ENCODE data around the gene UBE2H.

Gene UBE2H

GRCh38 chr7:129859183-129859582 lies 93.6 kb downstream of the UBE2H start:
- no peak overlapping the region for H3K27ac ChIP-seq (ENCODE audit: low read length, poor library complexity, severe bottlenecking)
- H3K36me3 ChIP-seq (ENCODE audit: control insufficient read depth in 1 of 2, insufficient read depth in 2 of 2, low read depth in 1 of 2, low read length in 2 of 2) = peaks cover 6 to 10% of the 10 kb centered on the region in 2 experiments
- no peak overlapping the region for H3K4me2 ChIP-seq (ENCODE audit: low read length, poor library complexity, severe bottlenecking)
- no peak overlapping the region for H3K4me3 ChIP-seq (ENCODE audit: insufficient read depth in 1 of 2, low read depth in 1 of 2, low read length in 2 of 2)
- no peak overlapping the region for H3K4ac ChIP-seq (ENCODE audit: low read depth in 1 of 2, low read length in 2 of 2)
- H3K9ac ChIP-seq (ENCODE audit: low read length) = peak overlapping the region; percentile 23
- H3K14ac ChIP-seq (ENCODE audit: low read length in 2 of 2) = no peak overlapping the region
- 100% methylated on average over 2 of the region's 2 CpGs for WGBS
- H3K9me3 ChIP-seq (ENCODE audit: control insufficient read depth, low read length) = no peaks in the 10 kb centered on the region
- no peak overlapping the region for H2BK15ac ChIP-seq (ENCODE audit: low read depth, poor library complexity, severe bottlenecking)
- H3K4me1 ChIP-seq (ENCODE audit: control insufficient read depth, insufficient read depth, low read depth, low read length) = peaks cover 15% of the 10 kb centered on the region
- H4K91ac ChIP-seq (ENCODE audit: low read length) = no peak overlapping the region
- no peak overlapping the region for H2BK120ac ChIP-seq (ENCODE audit: low read depth, low read length)
- H2BK12ac ChIP-seq (ENCODE audit: low read length in 2 of 2) = no peak overlapping the region
- H3K18ac ChIP-seq (ENCODE audit: low read depth in 1 of 2, low read length in 2 of 2) = no peak overlapping the region
- no peak overlapping the region for H2BK5ac ChIP-seq (ENCODE audit: low read depth, low read length, poor library complexity, severe bottlenecking)
- no peak overlapping the region for H2AFZ ChIP-seq (ENCODE audit: low read depth, low read length)
- peaks cover 1% of the 10 kb centered on the region for H3K79me1 ChIP-seq (replicated peaks; ENCODE audit: low read length, poor library complexity, severe bottlenecking)
- DNase-seq = no peak
- H2AK5ac ChIP-seq (ENCODE audit: low read length, severe bottlenecking) = no peak overlapping the region
- no peaks in the 10 kb centered on the region for H3K27me3 ChIP-seq (ENCODE audit: control insufficient read depth in 1 of 2, insufficient read depth in 1 of 2, low read length in 2 of 2)
- H4K8ac ChIP-seq (ENCODE audit: low read length) = no peak overlapping the region
- H3K23ac ChIP-seq (ENCODE audit: low read length in 2 of 2) = no peak overlapping the region

- Histone ChIP-seq H2BK15ac (ENCODE audit: low read depth, poor library complexity, severe bottlenecking) (no peak overlapping the region), H3K27me3 (ENCODE audit: control insufficient read depth in 1 of 2, insufficient read depth in 1 of 2, low read length in 2 of 2) (no peaks in the 10 kb centered on the region), H3K14ac (ENCODE audit: low read length in 2 of 2) (no peak overlapping the region), H3K9ac (ENCODE audit: low read length) (peak overlapping the region; percentile 23), H3K79me1 (replicated peaks; ENCODE audit: low read length, poor library complexity, severe bottlenecking) (peaks cover 1% of the 10 kb centered on the region), H2BK5ac (ENCODE audit: low read depth, low read length, poor library complexity, severe bottlenecking) (no peak overlapping the region), H4K91ac (ENCODE audit: low read length) (no peak overlapping the region), H2AFZ (ENCODE audit: low read depth, low read length) (no peak overlapping the region), H2BK120ac (ENCODE audit: low read depth, low read length) (no peak overlapping the region), H3K9me3 (ENCODE audit: control insufficient read depth, low read length) (no peaks in the 10 kb centered on the region), H3K4me1 (ENCODE audit: control insufficient read depth, insufficient read depth, low read depth, low read length) (peaks cover 10% of the 10 kb centered on the region), H3K4me2 (ENCODE audit: low read length, poor library complexity, severe bottlenecking) (no peak overlapping the region), H3K36me3 (ENCODE audit: control insufficient read depth in 1 of 2, insufficient read depth in 2 of 2, low read depth in 1 of 2, low read length in 2 of 2) (peaks cover 6 to 10% of the 10 kb centered on the region in 2 experiments), H3K27ac (ENCODE audit: low read length, poor library complexity, severe bottlenecking) (no peak overlapping the region), H3K4me3 (ENCODE audit: insufficient read depth in 1 of 2, low read depth in 1 of 2, low read length in 2 of 2) (no peak overlapping the region), H4K8ac (ENCODE audit: low read length) (no peak overlapping the region), H3K4ac (ENCODE audit: low read depth in 1 of 2, low read length in 2 of 2) (no peak overlapping the region), H3K18ac (ENCODE audit: low read depth in 1 of 2, low read length in 2 of 2) (no peak overlapping the region), H2BK12ac (ENCODE audit: low read length in 2 of 2) (no peak overlapping the region), H2AK5ac (ENCODE audit: low read length, severe bottlenecking) (no peak overlapping the region), H3K23ac (ENCODE audit: low read length in 2 of 2) (no peak overlapping the region)
- no peak for DNase-seq
- WGBS = 100% methylated on average over 1 of the region's 2 CpGs
These were observed 94.3 kb downstream of the UBE2H start for GRCh38 chr7:129858490-129858889.

- H2AFZ ChIP-seq (ENCODE audit: low read depth, low read length) = no peak overlapping the region
- no peak overlapping the region for H3K4me2 ChIP-seq (ENCODE audit: low read length, poor library complexity, severe bottlenecking)
- peaks cover 4% of the 10 kb centered on the region for H3K79me1 ChIP-seq (replicated peaks; ENCODE audit: low read length, poor library complexity, severe bottlenecking)
- H2BK15ac ChIP-seq (ENCODE audit: low read depth, poor library complexity, severe bottlenecking) = no peak overlapping the region
- no peak overlapping the region for H2BK5ac ChIP-seq (ENCODE audit: low read depth, low read length, poor library complexity, severe bottlenecking)
- H3K18ac ChIP-seq (ENCODE audit: low read depth in 1 of 2, low read length in 2 of 2) = no peak overlapping the region
- H3K9me3 ChIP-seq (ENCODE audit: control insufficient read depth, low read length) = no peaks in the 10 kb centered on the region
- DNase-seq = no peak
- 97% methylated on average over 1 of the region's 1 CpG for WGBS
- H3K27me3 ChIP-seq (ENCODE audit: control insufficient read depth in 1 of 2, insufficient read depth in 1 of 2, low read length in 2 of 2) = no peaks in the 10 kb centered on the region
- H3K9ac ChIP-seq (ENCODE audit: low read length) = no peak overlapping the region
- no peak overlapping the region for H2BK120ac ChIP-seq (ENCODE audit: low read depth, low read length)
- H3K4ac ChIP-seq (ENCODE audit: low read depth in 1 of 2, low read length in 2 of 2) = no peak overlapping the region
- H3K36me3 ChIP-seq (ENCODE audit: control insufficient read depth in 1 of 2, insufficient read depth in 2 of 2, low read depth in 1 of 2, low read length in 2 of 2) = peaks cover 6 to 10% of the 10 kb centered on the region in 2 experiments
- H3K23ac ChIP-seq (ENCODE audit: low read length in 2 of 2) = no peak overlapping the region
- H4K91ac ChIP-seq (ENCODE audit: low read length) = no peak overlapping the region
- no peak overlapping the region for H4K8ac ChIP-seq (ENCODE audit: low read length)
- no peak overlapping the region for H3K27ac ChIP-seq (ENCODE audit: low read length, poor library complexity, severe bottlenecking)
- H3K14ac ChIP-seq (ENCODE audit: low read length in 2 of 2) = no peak overlapping the region
- H2BK12ac ChIP-seq (ENCODE audit: low read length in 2 of 2) = no peak overlapping the region
- no peak overlapping the region for H2AK5ac ChIP-seq (ENCODE audit: low read length, severe bottlenecking)
- no peak overlapping the region for H3K4me3 ChIP-seq (ENCODE audit: insufficient read depth in 1 of 2, low read depth in 1 of 2, low read length in 2 of 2)
- H3K4me1 ChIP-seq (ENCODE audit: control insufficient read depth, insufficient read depth, low read depth, low read length) = peaks cover 6% of the 10 kb centered on the region
These were observed 95.4 kb downstream of the UBE2H start for GRCh38 chr7:129857313-129857712.

DNA sequence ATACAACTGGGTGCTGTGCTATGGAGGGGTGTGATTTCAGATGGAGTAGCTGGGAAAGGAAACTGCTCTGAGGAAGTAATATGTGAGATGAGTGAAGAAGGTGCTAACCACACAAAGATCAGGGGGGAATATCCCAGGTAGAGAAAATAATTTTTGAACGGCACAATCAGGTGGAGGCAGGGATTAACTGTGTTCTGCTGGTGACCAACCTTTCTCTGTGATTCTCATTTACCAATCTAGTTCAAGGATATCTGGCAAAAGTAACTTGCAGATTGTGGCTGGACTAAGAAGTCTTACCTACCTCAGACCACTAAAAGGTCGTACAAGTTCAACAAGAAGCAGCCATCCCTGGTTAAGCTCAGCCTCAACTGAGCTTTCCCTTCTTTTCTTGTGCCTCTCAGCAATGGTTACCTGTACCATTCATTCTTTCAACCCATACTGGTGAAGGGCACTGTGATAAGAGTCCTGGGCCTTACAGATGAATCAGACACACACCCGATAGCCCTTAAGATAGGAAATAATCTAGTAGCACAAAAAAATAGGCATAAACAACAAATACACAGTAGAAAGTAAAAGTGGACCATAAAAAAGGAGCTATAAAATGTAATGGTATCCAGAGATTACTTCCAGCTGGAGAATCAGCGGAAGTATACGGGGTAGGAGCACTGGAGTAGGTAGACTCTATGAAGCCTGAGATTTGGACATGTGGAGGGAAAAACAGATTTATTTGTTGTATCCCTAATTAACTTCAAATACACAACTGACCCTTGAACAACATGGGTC lies 96.6 kb downstream of the UBE2H start:
- H2BK15ac ChIP-seq (ENCODE audit: low read depth, poor library complexity, severe bottlenecking) = no peak overlapping the region
- no peak overlapping the region for H3K18ac ChIP-seq (ENCODE audit: low read depth in 1 of 2, low read length in 2 of 2)
- no peaks in the 10 kb centered on the region for H3K9me3 ChIP-seq (ENCODE audit: control insufficient read depth, low read length)
- no peak overlapping the region for H3K9ac ChIP-seq (ENCODE audit: low read length)
- peaks cover 5% of the 10 kb centered on the region for H3K4me1 ChIP-seq (ENCODE audit: control insufficient read depth, insufficient read depth, low read depth, low read length)
- no peak overlapping the region for H4K8ac ChIP-seq (ENCODE audit: low read length)
- H3K4me2 ChIP-seq (ENCODE audit: low read length, poor library complexity, severe bottlenecking) = no peak overlapping the region
- H2AK5ac ChIP-seq (ENCODE audit: low read length, severe bottlenecking) = no peak overlapping the region
- H2BK5ac ChIP-seq (ENCODE audit: low read depth, low read length, poor library complexity, severe bottlenecking) = no peak overlapping the region
- H3K23ac ChIP-seq (ENCODE audit: low read length in 2 of 2) = no peak overlapping the region
- H2BK12ac ChIP-seq (ENCODE audit: low read length in 2 of 2) = no peak overlapping the region
- no peak overlapping the region for H3K14ac ChIP-seq (ENCODE audit: low read length in 2 of 2)
- peaks cover 4% of the 10 kb centered on the region for H3K79me1 ChIP-seq (replicated peaks; ENCODE audit: low read length, poor library complexity, severe bottlenecking)
- H3K4ac ChIP-seq (ENCODE audit: low read depth in 1 of 2, low read length in 2 of 2) = no peak overlapping the region
- H4K91ac ChIP-seq (ENCODE audit: low read length) = no peak overlapping the region
- peaks cover 6 to 10% of the 10 kb centered on the region in 2 experiments for H3K36me3 ChIP-seq (ENCODE audit: control insufficient read depth in 1 of 2, insufficient read depth in 2 of 2, low read depth in 1 of 2, low read length in 2 of 2)
- no peak overlapping the region for H3K4me3 ChIP-seq (ENCODE audit: insufficient read depth in 1 of 2, low read depth in 1 of 2, low read length in 2 of 2)
- no peak overlapping the region for H2BK120ac ChIP-seq (ENCODE audit: low read depth, low read length)
- no peaks in the 10 kb centered on the region for H3K27me3 ChIP-seq (ENCODE audit: control insufficient read depth in 1 of 2, insufficient read depth in 1 of 2, low read length in 2 of 2)
- H2AFZ ChIP-seq (ENCODE audit: low read depth, low read length) = no peak overlapping the region
- 100% methylated on average over 4 of the region's 5 CpGs for WGBS
- H3K27ac ChIP-seq (ENCODE audit: low read length, poor library complexity, severe bottlenecking) = no peak overlapping the region
- DNase-seq = no peak

Data from mesenchymal stem cell (in vitro differentiated cells and primary cell).